Naive thymus-derived CD4-positive, alpha-beta T cell (primary cell): Measurements from ENCODE around the gene SLC52A1. TPM values are rescaled to one million over a fixed set of nuclear protein-coding genes. Genes with fewer than 3 reads are reported as not detected.

ENCODE experiments used
- ATAC-seq: fragments of 150-1000 bp; cut with Tn5 transposase; 2 replicates; pipeline ENCODE4 v1.10.0; 2021; ENCODE audit warnings: mild to moderate bottlenecking, moderate library complexity
- CTCF ChIA-PET: fragments of 350-600 bp; sonication (Branson Sonifier 250); formaldehyde crosslinking; loops from one replicate; lab custom pipeline; 2021; ENCODE audit warnings: antibody characterized with exemption; lab: Charles Lee
- POLR2A ChIA-PET: fragments of 350-600 bp; sonication (Branson Sonifier 250); formaldehyde crosslinking; loops from one replicate; lab custom pipeline; 2021; ENCODE audit warnings: antibody characterized with exemption, inconsistent platforms; lab: Charles Lee
- DNase-seq, 9 donors: peaks; one replicate each; pipeline versions ENCODE4 v3.0.0 to v3.0.0-alpha.2; 2020 to 2022; ENCODE audit warnings: mixed read lengths in 1 of 9
- H3K27ac ChIP-seq: one replicate; pipeline ENCODE4 v1.7.0; 2013; ENCODE audit warnings: mild to moderate bottlenecking, low read depth, low read length, moderate library complexity
- H3K27me3 ChIP-seq, 2 donors: one replicate each; pipeline ENCODE4 v1.7.0; 2013; ENCODE audit warnings: low read length in 2 of 2, mild to moderate bottlenecking in 2 of 2, moderate library complexity in 2 of 2; ENCODE audit not compliant: control insufficient read depth in 2 of 2, insufficient read depth in 2 of 2
- H3K36me3 ChIP-seq, 3 experiments: 1 replicate in 2 of 3; 2 replicates in 1 of 3; pipeline ENCODE4 v1.7.0; 2013; ENCODE audit warnings: low read length in 3 of 3, mild to moderate bottlenecking in 3 of 3, moderate library complexity in 1 of 3; ENCODE audit not compliant: insufficient read depth in 3 of 3, control insufficient read depth in 2 of 3
- H3K4me1 ChIP-seq, 2 donors: one replicate each; pipeline ENCODE4 v1.7.0; 2013; ENCODE audit warnings: low read length in 2 of 2, mild to moderate bottlenecking in 2 of 2, moderate library complexity in 1 of 2; ENCODE audit not compliant: control insufficient read depth in 2 of 2, insufficient read depth in 2 of 2
- H3K4me3 ChIP-seq: 2 replicates; pipeline ENCODE4 v1.7.0; 2013; ENCODE audit warnings: mild to moderate bottlenecking, low read length
- H3K9me3 ChIP-seq, 3 experiments: 1 replicate in 2 of 3; 2 replicates in 1 of 3; pipeline ENCODE4 v1.7.0; 2013; ENCODE audit warnings: low read length in 3 of 3; ENCODE audit not compliant: control insufficient read depth in 2 of 3
- H3K27ac Mint-ChIP-seq, 9 donors: one replicate each; pipeline ENCODE4 v1.8.0; 2020 to 2022; ENCODE audit warnings: mixed read lengths in 9 of 9, mild to moderate bottlenecking in 8 of 9, moderate library complexity in 5 of 9, inconsistent platforms in 2 of 9
- H3K27me3 Mint-ChIP-seq, 5 donors: one replicate each; pipeline ENCODE4 v1.8.0; 2021 to 2022; ENCODE audit warnings: mixed read lengths in 5 of 5, mild to moderate bottlenecking in 1 of 5
- H3K36me3 Mint-ChIP-seq, 5 donors: one replicate each; pipeline ENCODE4 v1.8.0; 2020 to 2022; ENCODE audit warnings: mixed read lengths in 5 of 5, mild to moderate bottlenecking in 3 of 5, inconsistent platforms in 1 of 5
- H3K4me1 Mint-ChIP-seq, 7 donors: one replicate each; pipeline ENCODE4 v1.8.0; 2020 to 2022; ENCODE audit warnings: mixed read lengths in 7 of 7, mild to moderate bottlenecking in 3 of 7, inconsistent platforms in 1 of 7
- H3K4me3 Mint-ChIP-seq, 10 donors: one replicate each; pipeline ENCODE4 v1.8.0; 2020 to 2022; ENCODE audit warnings: mild to moderate bottlenecking in 10 of 10, mixed read lengths in 10 of 10, moderate library complexity in 6 of 10, inconsistent platforms in 2 of 10
- H3K9me3 Mint-ChIP-seq, 11 donors: one replicate each; pipeline ENCODE4 v1.8.0; 2020 to 2022; ENCODE audit warnings: mixed read lengths in 11 of 11, mild to moderate bottlenecking in 4 of 11, inconsistent platforms in 1 of 11, moderate library complexity in 1 of 11
- intact Hi-C, 2 donors: fragments of 100-400 bp; cut with micrococcal nuclease; formaldehyde crosslinking; loops; one replicate each; pipeline ENCODE4 v1.15.1; 2023
- polyA plus RNA-seq, 2 donors: library from polyadenylated mRNA; unstranded; fragments of 300-500 nt; fragmentation: Illumina TruSeq; gene quantifications; one replicate each; pipeline ENCODE4 v1.2.3, GENCODE V29; 2021
- total RNA-seq, 6 experiments: library from RNA in 5 of 6; stranded (reverse) in 5 of 6; gene quantifications; 1 replicate in 5 of 6; 2 replicates in 1 of 6; pipeline ENCODE4 v1.2.3 and lab custom pipeline; 2021 to 2026

SLC52A1 gene
- total and polyA plus RNA-seq, 7 experiments from 2014 or later, result 0.14 to 0.44 (median 0.19) TPM; not detected in 2

GRCh38 chr17:4997302-4998026, 37.8 kb downstream of the SLC52A1 start, which contains the start of the genes INCA1 and KIF1C:
Gene INCA1, minus strand, starts transcription at chr17:4997522. Its CDS starts 3,085 bp downstream, at chr17:4994437.
Gene KIF1C, plus strand, starts transcription at chr17:4997950. Its CDS starts 2,297 bp downstream, at chr17:5000247.
- Histone ChIP-seq H3K9me3 (no peaks in the 10 kb centered on the region), H3K4me1 (peaks cover 8 to 11% of the 10 kb centered on the region in 2 donors), H3K36me3 (peaks cover 0 to 13% (median 5%) of the 10 kb centered on the region in 3 experiments), H3K27ac (peak within 1 kb of the TSS; percentile 83), H3K27me3 (no peaks in the 10 kb centered on the region), H3K4me3 (peak within 1 kb of the TSS; percentile 75)
- ChIA-PET CTCF (interaction anchor here (0.8 to 1.0 kb wide), 2 partner anchors 9 to 95 kb away, joined by 4 to 5 read pairs; partner anchors contain the start of genes CAMTA2 and CHRNE), POLR2A (interaction anchor here (0.8 to 4.6 kb wide), 13 partner anchors 10 to 286 kb away, joined by 3 to 36 read pairs (median 5); partner anchors contain the start of genes CAMTA2, RNF167, SLC25A11 and SPAG7)
- H3K4me3 Mint-ChIP-seq, result peak within 1 kb of the TSS; percentile 80 to 95 (median 88)
- intact Hi-C loops, result loop anchor here (1.0 to 5.0 kb wide), 11 partner anchors 10 to 421 kb away; partner anchors contain the start of genes CAMTA2 (in 2 of the 2), PFN1 (in 2 of the 2), RNF167 (in 2 of the 2) and SLC25A11 (in 2 of the 2)
- peaks cover 0 to 2% (median 0%) of the 10 kb centered on the region in 11 donors for H3K9me3 Mint-ChIP-seq
- H3K4me1 Mint-ChIP-seq, result peaks cover 18 to 29% (median 26%) of the 10 kb centered on the region in 7 donors
- H3K27ac Mint-ChIP-seq, result peak within 1 kb of the TSS; percentile 76 to 95 (median 88)
- H3K27me3 Mint-ChIP-seq, result no peaks in the 10 kb centered on the region
- DNase-seq (peak; percentile 84 to 95 (median 92)), ATAC-seq (peak; percentile 99)
- H3K36me3 Mint-ChIP-seq, result peaks cover 0 to 12% (median 4%) of the 10 kb centered on the region in 5 donors

- Mint-ChIP-seq H3K27me3 (no peaks in the 10 kb centered on the region), H3K4me3 (no peak overlapping the region), H3K36me3 (peaks cover 0 to 3% (median 0%) of the 10 kb centered on the region in 5 donors), H3K4me1 (peaks cover 20 to 35% (median 26%) of the 10 kb centered on the region in 7 donors), H3K27ac (no peak overlapping the region), H3K9me3 (peaks cover 0 to 2% (median 0%) of the 10 kb centered on the region in 11 donors)
- H3K27me3 ChIP-seq, result no peaks in the 10 kb centered on the region
- ChIA-PET POLR2A (no interaction called here), CTCF (no interaction called here)
- intact Hi-C loops, result no loop called here
- H3K27ac ChIP-seq, result no peak overlapping the region
- no peaks in the 10 kb centered on the region for H3K9me3 ChIP-seq
- H3K4me1 ChIP-seq, result peaks cover 8 to 17% of the 10 kb centered on the region in 2 donors
- ATAC-seq (no peak), DNase-seq (no peak)
- H3K4me3 ChIP-seq, result no peak overlapping the region
- no peaks in the 10 kb centered on the region for H3K36me3 ChIP-seq
Observed at GRCh38 chr17:4994081-4994595, 41.1 kb downstream of the SLC52A1 start.

GRCh38 chr17:4987767-4988567, 47.3 kb downstream of the SLC52A1 start:
- Histone ChIP-seq H3K36me3 (peaks cover 0 to 17% (median 0%) of the 10 kb centered on the region in 3 experiments), H3K27me3 (no peaks in the 10 kb centered on the region), H3K4me3 (peak overlapping the region; percentile 91), H3K9me3 (no peaks in the 10 kb centered on the region), H3K4me1 (peaks cover 10 to 23% of the 10 kb centered on the region in 2 donors), H3K27ac (peak overlapping the region; percentile 99)
- H3K4me1 Mint-ChIP-seq, result peaks cover 29 to 47% (median 45%) of the 10 kb centered on the region in 7 donors
- peak overlapping the region; percentile 86 to 94 (median 91) for H3K4me3 Mint-ChIP-seq
- POLR2A ChIA-PET, result interaction anchor here (0.5 to 4.0 kb wide), 14 partner anchors 10 to 91 kb away, joined by 3 to 50 read pairs (median 7); partner anchors contain the start of genes C17orf107, INCA1, KIF1C and PFN1
- CTCF ChIA-PET, result interaction anchor here (0.7 to 1.7 kb wide), 7 partner anchors 9 to 79 kb away, joined by 3 to 6 read pairs (median 3); partner anchors contain the start of genes INCA1, RNF167 and SLC25A11
- DNase-seq (peak in 1 of 9 donors; percentile 18), ATAC-seq (peak; percentile 15)
- H3K36me3 Mint-ChIP-seq, result peaks cover 0 to 11% (median 2%) of the 10 kb centered on the region in 5 donors
- intact Hi-C loops, result loop anchor here (1.0 to 5.0 kb wide), 7 partner anchors 9 to 124 kb away; partner anchors contain the start of genes INCA1 (in 2 of the 2), KIF1C (in 2 of the 2), RNF167 (in 2 of the 2) and SLC25A11 (in 2 of the 2)
- no peaks in the 10 kb centered on the region for H3K27me3 Mint-ChIP-seq
- H3K9me3 Mint-ChIP-seq, result no peaks in the 10 kb centered on the region
- H3K27ac Mint-ChIP-seq, result peak overlapping the region; percentile 87 to 95 (median 93)

GRCh38 chr17:4986951-4987766, 48.1 kb downstream of the SLC52A1 start, which contains the start of gene CAMTA2:
Gene CAMTA2, minus strand, starts transcription at chr17:4987675. Its CDS starts 1,453 bp downstream, at chr17:4986222.
- DNase-seq (peak; percentile 70 to 87 (median 80)), ATAC-seq (peak; percentile 93)
- Mint-ChIP-seq H3K4me3 (peak within 1 kb of the TSS; percentile 86 to 94 (median 91)), H3K27me3 (no peaks in the 10 kb centered on the region), H3K27ac (peak within 1 kb of the TSS; percentile 87 to 95 (median 93)), H3K36me3 (peaks cover 0 to 15% (median 6%) of the 10 kb centered on the region in 5 donors), H3K9me3 (no peaks in the 10 kb centered on the region), H3K4me1 (peaks cover 29 to 51% (median 46%) of the 10 kb centered on the region in 7 donors)
- POLR2A ChIA-PET, result interaction anchor here (0.5 to 4.0 kb wide), 17 partner anchors 9 to 240 kb away, joined by 3 to 50 read pairs (median 6); partner anchors contain the start of genes C17orf107, INCA1, KIF1C and PFN1
- Histone ChIP-seq H3K4me1 (peaks cover 10 to 23% of the 10 kb centered on the region in 2 donors), H3K36me3 (peaks cover 0 to 25% (median 0%) of the 10 kb centered on the region in 3 experiments), H3K9me3 (no peaks in the 10 kb centered on the region), H3K27ac (peak within 1 kb of the TSS; percentile 99), H3K27me3 (no peaks in the 10 kb centered on the region), H3K4me3 (peak within 1 kb of the TSS; percentile 91)
- intact Hi-C loops, result loop anchor here (1.0 to 5.0 kb wide), 7 partner anchors 10 to 125 kb away; partner anchors contain the start of genes INCA1 (in 2 of the 2), KIF1C (in 2 of the 2), RNF167 (in 2 of the 2) and SLC25A11 (in 2 of the 2)
- CTCF ChIA-PET, result interaction anchor here (0.7 to 2.7 kb wide), 7 partner anchors 10 to 82 kb away, joined by 3 to 13 read pairs (median 5); partner anchors contain the start of genes INCA1 and SPAG7

DNA sequence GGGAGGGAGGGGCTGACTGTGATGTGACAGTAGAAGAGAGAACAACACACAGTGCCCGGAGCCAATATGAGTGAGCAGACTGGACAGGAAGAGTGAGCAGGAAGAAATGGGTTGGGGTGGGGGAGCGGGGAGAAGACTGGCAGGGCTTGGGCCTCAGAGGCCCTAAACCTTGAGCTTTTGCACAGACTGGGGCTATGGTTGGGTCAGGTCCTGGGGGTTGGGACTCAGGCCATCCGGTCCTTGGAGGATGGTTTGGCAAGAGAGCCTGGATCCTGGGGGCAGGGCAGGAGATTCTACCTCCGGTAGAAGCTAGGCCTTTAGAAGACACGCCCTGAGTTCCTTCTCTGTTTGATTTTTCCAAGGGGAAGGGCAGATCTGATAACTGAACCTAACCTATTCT, 48.8 kb downstream of the SLC52A1 start:
- intact Hi-C loops, result loop anchor here in 1 of 2 donors (5.0 kb wide), 2 partner anchors 46 to 126 kb away; partner anchors contain the start of gene ZNF232
- ChIA-PET CTCF (interaction anchor here (1.4 to 2.7 kb wide), 2 partner anchors 18 to 81 kb away, joined by 4 to 13 read pairs; partner anchors contain the start of gene SPAG7), POLR2A (interaction anchor here (0.5 to 4.0 kb wide), 14 partner anchors 8 to 206 kb away, joined by 3 to 50 read pairs (median 7); partner anchors contain the start of genes C17orf107, INCA1, KIF1C and PFN1)
- Mint-ChIP-seq H3K27me3 (no peaks in the 10 kb centered on the region), H3K36me3 (peaks cover 0 to 18% (median 5%) of the 10 kb centered on the region in 5 donors), H3K9me3 (no peaks in the 10 kb centered on the region), H3K27ac (peak overlapping the region; percentile 63 to 95 (median 90)), H3K4me3 (peak overlapping the region; percentile 86 to 94 (median 91)), H3K4me1 (peaks cover 29 to 58% (median 48%) of the 10 kb centered on the region in 7 donors)
- ATAC-seq (no peak), DNase-seq (peak in 1 of 9 donors; percentile 35)
- no peaks in the 10 kb centered on the region for H3K27me3 ChIP-seq
- H3K36me3 ChIP-seq, result peaks cover 0 to 31% (median 0%) of the 10 kb centered on the region in 3 experiments
- no peaks in the 10 kb centered on the region for H3K9me3 ChIP-seq
- peak overlapping the region; percentile 91 for H3K4me3 ChIP-seq
- H3K27ac ChIP-seq, result peak overlapping the region; percentile 99
- H3K4me1 ChIP-seq, result peaks cover 13 to 23% of the 10 kb centered on the region in 2 donors
